HG02970 (cell line): Measurements from ENCODE around the gene CENPO.

Experiments
- ATAC-seq: cut with Tn5 transposase; IDR thresholded peaks from one replicate; pipeline ENCODE4 v1.9.1; 2021; ENCODE audit warnings: mild to moderate bottlenecking, moderate library complexity, moderate number of reproducible peaks; ENCODE audit not compliant: unreplicated experiment, low FRiP score

The CENPO gene

DNA sequence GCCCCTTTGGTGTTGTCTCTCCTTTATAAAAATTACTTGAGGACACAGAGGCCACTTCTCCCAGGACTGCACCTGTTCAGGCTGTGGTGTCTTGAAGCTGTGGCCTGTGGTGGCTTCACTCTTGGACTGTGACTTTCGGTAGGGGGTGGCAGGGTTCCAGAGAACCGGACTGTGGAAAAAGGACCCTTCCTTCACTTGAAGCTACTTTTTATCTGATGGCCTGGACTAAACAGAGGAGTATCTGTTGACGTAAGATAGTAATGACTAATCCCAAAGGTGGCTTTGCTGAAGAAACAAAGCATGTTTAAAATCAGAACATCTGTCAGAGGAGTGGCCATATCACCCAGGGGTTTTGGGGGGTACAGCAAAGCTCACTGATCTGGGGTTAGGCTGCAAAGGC lies 60.8 kb downstream of the CENPO start:
- ATAC-seq, result no peak

- ATAC-seq, result no peak
Measured at GRCh38 chr2:24855022-24855622, 61.9 kb downstream of the CENPO start.

GRCh38 chr2:24855726-24856125 lies 62.5 kb downstream of the CENPO start:
- ATAC-seq, result no peak

DNA sequence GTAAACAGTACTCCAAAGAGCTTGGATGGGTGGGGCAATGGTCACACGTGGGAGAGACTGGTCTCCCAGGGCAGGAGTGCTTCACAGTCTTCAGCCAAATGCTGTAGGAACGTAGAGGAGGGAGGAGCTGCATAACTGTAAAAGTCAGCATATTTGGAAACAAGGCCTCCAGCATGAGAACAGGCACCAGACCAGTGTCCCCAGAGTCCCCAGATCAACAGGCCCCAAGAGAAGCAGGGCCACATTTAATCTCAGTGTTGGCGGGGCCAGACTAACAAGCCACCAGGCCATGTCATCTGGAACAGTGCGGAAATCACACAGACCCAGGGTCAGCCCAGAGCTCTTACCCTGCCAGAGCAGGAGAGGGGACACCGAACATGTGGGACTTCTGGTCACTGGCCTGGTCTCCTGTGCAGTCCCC lies 63.6 kb downstream of the CENPO start:
- ATAC-seq, result no peak

GRCh38 chr2:24857746-24858145 lies 64.5 kb downstream of the CENPO start:
- ATAC-seq, result no peak

DNA sequence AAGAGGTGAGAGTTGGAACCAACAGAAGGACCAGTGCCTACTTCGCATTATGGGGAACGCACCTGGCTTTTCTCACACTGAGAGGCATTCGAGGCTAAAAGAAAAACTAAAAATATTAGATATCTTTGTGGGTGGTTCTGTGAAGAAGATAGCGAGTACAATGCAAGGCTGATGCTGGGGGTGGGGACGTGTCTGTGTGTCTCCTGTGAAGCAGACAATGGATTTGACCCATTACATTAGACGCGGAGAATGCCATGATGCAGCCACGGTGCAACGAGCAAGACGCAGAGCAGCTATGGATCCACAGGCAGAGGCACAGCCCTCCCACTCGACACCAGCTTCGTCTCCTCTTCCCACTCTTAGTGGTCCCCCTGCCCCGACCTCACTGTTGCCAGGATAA lies 65.8 kb downstream of the CENPO start:
- ATAC-seq, result no peak

DNA sequence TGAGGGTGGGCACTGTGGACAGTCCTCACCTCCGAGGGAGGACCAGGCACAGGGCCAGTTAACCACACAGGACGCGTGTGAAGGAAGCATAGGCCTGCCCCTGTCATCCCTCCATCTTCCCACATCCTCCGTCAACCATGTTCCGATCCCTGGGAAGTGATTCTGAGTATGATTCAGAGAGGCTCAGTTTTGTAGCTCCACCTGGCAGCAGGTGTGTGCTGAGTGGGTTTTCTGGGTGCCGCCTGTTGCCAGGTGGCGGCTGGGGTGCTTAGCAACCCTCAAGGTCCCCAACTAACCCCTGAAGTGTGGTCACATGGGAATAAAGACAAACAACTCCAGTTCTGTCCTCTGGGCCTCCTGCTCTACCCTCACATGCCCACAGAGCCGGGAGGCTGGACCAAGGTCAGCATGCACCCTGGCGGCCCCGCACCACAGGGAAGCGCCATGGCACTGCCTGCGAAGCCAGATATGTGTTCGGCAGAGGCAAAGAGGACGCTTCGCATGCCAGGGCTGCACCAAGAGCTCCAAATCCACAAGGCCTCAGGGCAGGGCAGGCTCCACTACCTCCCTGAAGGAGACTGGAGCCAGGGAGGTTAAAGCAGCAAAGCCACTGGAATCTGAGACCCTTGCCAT lies 66.9 kb downstream of the CENPO start:
- no peak for ATAC-seq

DNA sequence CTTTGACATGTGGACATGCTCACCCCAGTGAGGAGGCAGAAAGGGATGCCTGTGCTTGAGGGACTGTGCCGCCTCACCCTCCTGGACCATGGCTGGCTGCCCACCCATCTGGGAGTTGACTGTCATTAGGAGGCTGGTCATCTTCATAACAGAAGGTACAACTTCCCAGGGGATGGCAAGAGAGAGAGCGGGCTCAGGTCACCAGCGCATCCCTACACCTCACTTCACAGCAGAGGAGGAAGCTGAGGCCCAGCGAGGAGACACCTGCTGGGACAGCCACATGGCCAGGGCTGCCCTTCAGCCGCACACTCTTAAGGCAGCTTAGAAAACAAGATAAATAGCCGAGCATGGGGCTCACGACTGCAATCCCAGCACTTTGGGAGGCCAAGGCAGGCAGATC lies 67.4 kb downstream of the CENPO start:
- ATAC-seq, result no peak

GRCh38 chr2:24861500-24861899 lies 68.3 kb downstream of the CENPO start:
- ATAC-seq, result no peak

DNA sequence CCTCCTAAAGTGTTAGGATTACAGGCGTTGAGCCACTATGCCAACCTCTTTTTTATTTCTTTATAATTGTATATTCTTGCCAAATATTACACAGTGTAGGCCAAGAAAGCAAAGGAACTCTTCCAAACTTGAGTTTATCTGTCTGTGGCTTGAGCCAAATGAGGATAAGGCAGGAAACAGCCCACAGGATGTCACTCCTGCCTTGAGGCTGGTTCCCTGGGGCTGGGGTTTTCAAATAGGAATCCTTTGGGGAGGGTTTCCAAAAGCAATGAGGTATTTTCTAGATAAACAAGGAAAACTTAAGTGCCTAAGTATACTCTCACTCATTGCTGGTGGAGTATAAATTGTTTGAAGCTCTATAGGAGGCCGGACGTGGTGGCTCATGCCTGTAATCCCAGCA lies 70.4 kb downstream of the CENPO start:
- no peak for ATAC-seq

- ATAC-seq, result no peak
Measured at GRCh38 chr2:24866946-24867345, 73.7 kb downstream of the CENPO start.

DNA sequence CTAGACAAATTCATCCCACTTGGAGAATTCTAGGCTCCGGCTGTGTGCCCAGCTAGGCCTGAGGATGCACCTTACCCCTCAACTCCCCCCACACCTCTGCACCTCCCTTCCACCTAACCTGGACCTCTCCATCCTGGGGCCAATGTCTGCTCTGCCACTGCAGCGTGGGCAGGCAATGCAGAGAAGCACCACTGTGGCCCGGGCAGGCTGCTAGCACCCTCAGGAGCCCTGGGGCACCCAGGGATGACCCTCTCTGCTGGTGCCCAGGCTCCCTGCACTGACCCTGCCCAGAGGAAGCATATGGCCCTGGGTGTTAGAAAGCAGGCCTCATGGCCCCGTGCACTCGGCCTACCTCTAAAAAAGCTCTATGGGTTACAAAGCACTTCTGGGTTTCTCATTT lies 77.2 kb downstream of the CENPO start:
- ATAC-seq, result no peak

- ATAC-seq, result no peak
Measured at GRCh38 chr2:24870891-24871705, 77.9 kb downstream of the CENPO start.

DNA sequence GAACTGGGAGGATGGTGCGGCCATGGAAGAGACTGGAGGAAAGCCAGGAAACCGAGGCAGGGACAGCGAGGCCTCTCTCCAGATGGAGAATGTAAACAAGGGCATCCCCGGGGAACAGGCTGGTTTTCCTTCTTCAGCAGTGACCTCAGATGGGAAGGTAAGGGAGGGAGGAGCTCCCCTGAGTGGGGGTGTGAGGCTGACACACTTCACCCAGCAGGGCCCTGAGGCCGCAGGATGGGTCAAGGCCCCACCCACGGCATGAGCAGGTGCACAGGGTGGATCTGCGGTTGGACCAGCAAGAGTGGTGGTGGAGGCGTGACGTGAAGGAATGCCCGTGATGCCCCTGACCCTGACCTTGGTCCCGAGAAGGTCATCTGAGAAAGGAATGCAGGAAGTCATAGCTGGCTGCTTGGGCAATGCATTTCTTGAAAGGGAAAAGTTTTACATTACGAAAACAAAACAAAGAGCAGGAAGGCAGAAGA lies 78.7 kb downstream of the CENPO start:
- no peak for ATAC-seq
